ENCODE measurements around the gene HHIPL1.

- TF ChIP-seq POLR2AphosphoS5 (IDR thresholded peaks at IDR 0.05; ENCODE audit: borderline replicate concordance, low read depth, low read length) (no peak), EZH2 (IDR thresholded peaks at IDR 0.05) (no peak), FOXP2 (optimal IDR thresholded peaks at IDR 0.05; ENCODE audit: control extremely low read depth, extremely low read length, insufficient read depth) (no peak)
Measured at GRCh38 chr14:99685151-99685591, 40.2 kb downstream of the HHIPL1 start.
